Epithelial cell of prostate (primary cell): Measurements from ENCODE around the gene ZNF33B.
A peak's percentile ranks its signal among the peaks of the same experiment; 100 is the strongest.
"Not testable (repeated sequence)": the region's sequence is repeated elsewhere in the genome, so short reads cannot be mapped to it uniquely, and the experiment has no call there.

Source experiments
- DNase-seq: peaks from one replicate; pipeline ENCODE4 v3.0.0-alpha.2; 2011; ENCODE audit warnings: low read depth, low spot score
- H3K27ac ChIP-seq: fragments of 450-650 bp; 2 replicates; pipeline ENCODE4 v1.5.1; 2017; ENCODE audit warnings: mild to moderate bottlenecking

The ZNF33B gene

DNA sequence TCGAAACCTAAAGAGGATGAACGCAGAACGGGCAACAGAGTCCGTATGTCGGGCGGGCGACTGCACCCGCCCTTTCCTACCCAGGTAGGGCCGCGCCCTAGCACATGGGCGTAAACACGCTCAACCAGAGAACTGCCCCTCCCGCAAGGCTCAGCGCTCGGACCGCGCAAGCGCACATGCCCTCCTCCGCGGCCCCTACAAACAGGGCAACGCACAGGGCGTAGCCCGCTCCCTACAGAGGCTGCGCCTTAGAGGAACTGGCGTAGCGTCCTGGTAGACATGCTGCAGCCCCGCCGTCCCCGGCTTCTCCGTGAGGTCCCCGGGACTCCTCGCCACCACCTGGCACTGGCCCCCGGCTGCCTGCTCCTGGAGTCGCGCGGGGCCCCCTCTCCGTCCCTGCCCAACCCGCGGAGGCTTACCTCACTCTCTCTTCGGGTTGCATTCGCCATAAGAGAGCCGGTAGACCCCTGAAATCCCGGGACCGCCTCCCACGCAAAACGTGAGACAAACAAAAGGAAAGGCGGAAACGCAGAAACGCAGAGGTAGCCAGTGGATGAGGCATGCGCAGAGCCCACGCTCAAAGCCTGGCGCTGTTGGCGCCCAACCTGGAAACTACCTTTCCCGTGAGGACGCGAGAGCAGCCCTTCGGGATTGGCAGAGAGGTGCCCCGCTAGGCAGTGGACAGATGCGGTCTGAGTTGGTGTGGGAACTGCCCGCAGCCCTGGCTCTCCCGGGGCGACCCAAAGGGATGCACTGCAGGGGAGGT lies at the start of gene ZNF33B:
ZNF33B (minus strand) TSS at position 516 of the 766 bp plus-strand sequence. CDS start 1,642 bp downstream, outside the sequence.
- peak; percentile 85 for DNase-seq
- peak within 1 kb of the TSS; percentile 96 for H3K27ac ChIP-seq

DNA sequence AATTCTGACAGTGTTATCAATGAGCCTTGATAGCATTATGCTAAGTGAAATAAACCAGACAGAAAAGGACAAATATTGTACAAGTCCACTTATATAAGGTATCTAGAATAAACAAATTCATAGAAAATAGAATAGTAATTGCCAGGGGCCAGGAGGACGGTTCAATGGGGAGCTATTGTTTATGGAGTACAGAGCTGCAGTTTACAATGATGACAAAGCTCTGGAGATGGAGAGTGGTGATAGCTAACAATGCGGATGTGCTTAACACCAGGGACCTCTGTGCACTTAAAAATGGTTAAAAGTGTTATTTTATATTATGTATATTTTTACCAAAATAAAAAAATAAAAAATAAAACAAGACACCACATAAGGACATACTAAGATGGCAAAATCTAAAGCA lies 46.1 kb upstream of the ZNF33B start:
- DNase-seq = no peak
- H3K27ac ChIP-seq = no peak overlapping the region

DNA sequence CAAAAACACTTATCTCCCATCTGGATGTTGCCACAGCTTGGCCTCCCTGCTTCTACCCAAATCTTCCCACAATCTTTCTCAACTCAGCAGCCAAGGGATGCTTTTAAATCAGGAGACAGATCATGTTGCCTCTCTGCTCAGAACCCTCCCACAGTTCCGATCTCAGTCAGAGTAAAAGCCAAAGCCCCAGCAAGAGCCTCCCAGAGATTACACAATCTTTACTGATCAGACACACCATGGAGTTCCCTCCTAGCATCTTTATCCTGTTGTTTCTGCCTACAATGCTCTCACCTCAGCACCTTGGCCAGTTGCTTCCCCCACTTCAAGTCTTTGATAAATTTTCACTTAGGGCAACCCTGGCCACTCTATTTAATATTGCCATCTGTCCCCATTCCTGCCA lies 41.9 kb upstream of the ZNF33B start:
- DNase-seq = no peak
- H3K27ac ChIP-seq = no peak overlapping the region

DNA sequence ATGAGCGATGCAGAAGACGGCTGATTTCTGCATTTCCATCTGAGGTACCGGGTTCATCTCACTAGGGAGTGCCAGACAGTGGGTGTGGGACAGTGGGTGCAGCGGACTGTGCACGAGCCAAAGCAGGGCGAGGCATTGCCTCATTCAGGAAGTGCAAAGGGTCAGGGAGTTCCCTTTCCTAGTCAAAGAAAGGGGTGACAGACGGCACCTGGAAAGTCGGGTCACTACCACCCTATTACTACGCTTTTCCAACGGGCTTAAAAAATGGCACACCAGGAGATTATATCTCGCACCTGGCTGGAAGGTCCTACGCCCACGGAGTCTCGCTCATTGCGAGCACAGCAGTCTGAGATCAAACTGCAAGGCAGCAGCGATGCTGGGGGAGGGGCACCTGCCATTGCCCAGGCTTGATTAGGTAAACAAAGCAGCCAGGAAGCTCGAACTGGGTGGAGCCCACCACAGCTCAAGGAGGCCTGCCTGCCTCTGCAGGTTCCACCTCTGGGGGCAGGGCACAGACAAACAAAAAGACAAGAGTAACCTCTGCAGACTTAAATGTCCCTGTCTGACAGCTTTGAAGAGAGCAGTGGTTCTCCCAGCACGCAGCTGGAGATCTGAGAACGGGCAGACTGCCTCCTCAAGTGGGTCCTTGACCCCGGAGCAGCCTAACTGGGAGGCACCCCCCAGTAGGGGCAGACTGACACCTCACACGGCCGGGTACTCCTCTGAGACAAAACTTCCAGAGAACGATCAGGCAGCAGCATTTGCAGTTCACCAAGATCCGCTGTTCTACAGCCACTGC lies 27.0 kb upstream of the ZNF33B start:
- H3K27ac ChIP-seq, DNase-seq: not testable (repeated sequence)

DNA sequence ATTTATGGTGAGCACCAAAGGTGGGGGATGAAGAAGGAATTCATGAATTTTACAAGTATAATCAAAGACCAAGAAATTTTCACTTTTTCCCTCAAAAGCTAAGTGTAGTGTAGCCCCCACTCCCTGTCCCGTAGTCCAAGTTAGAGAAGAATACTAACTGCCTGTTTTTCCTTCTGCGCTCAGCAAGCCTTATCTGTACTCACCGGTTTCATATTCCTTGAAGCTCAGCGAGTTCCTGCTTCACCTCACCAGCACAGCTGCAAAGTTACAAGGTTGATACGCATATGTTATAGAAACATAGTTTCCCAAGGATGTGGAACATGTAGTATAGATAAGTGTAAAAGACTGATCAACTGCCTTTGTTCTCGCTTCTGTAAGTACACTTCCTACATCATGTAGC lies 16.0 kb upstream of the ZNF33B start:
- DNase-seq = no peak
- H3K27ac ChIP-seq = no peak overlapping the region

DNA sequence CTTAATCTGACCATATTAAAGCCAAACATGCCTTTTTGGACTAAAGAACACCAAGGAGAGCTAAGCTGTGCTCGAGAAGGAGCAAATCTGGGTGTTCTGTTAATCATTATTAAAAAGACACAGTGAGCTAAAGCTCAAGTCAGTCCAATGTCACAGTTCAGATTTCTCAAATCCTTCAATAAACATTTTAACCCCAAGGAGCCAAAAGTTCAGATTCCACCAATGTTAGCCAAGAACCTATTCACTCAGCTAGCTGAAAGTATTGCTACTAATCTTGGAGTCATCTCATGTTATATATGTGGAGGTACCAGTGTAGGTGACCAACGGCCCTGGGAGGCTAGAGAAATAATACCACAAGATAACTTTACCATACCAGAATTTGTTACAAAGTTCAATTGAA lies 14.5 kb upstream of the ZNF33B start:
- H3K27ac ChIP-seq = no peak overlapping the region
- DNase-seq = no peak

DNA sequence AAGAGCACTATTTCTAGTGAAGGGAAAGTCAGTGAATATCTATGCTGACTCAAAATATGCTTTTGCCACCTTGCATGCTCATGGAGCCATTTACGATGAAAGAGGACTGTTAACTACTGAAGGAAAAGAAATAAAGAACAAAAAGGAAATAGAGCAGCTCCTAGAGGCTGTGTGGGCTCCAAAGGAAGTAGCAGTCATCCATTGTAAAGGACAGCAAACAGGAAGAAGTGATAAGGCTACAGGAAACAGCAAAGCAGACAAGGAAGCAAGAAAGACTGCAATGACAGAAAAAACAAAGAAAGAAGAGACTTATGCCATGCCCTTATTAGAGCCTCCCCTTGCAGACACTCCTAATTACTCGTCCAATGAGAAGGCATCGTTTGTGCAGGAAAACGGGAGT lies 12.0 kb upstream of the ZNF33B start:
- no peak for DNase-seq
- H3K27ac ChIP-seq = no peak overlapping the region

DNA sequence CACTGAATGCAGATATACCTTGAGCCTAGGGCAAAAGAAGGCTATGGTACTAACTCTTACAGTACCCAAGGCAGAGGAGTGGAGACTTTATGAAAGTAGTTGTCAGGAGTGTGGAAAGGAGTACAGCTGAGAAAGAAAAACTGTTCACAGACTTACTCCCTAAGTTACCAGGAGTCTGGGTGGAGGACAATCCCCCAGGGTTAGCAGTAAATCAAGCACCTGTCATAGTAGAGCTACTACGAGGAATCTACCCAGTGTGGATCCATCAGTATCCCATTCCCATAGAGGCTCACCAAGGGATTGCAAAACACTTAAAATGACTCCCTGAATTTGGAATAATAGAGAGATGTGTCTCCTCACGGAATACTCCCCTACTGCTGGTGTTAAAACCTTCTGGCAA lies 10.1 kb upstream of the ZNF33B start:
- no peak for DNase-seq

DNA sequence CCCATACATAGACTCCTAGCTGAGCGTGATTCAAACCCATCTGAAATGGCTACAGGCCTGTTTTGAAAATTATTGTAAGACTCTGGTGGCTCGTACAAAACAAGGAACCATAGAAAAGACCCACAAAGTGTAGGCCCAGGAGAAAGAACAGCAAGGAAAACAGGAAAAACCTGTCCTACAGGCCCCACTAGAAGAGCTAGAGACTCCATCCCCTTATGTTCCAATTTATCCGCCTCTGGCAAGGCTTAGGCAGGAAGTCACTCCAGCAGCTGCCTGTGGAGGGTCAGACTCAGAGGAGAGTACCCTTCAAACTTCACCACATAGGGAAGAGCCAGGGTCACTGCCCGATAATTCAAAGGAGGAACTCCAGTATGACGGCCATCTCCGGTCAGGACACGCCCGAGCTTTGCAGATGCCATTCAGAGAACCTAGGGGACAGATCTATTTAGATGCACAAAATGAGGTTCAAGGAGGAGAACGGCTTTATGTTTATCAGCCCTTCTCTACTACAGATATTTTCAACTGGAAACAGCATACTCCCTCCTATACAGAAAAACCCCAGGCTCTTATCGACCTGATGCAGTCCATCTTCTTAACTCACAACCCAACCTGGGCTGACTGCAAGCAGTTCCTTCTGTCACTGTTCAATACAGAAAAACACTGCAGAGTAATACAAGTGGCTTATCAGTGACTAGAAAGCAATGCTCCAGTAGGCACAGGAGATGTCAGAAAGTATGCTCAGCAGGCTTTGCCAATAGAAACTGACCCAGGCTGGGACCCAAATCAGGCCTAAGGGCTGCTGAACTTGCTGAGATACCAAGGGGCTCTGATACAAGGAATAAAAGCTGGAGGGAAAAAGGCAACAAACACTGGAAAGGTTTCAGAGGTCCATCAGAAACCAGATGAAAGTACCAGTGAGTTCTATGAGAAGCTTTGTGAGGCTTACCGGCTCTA lies 8.6 kb upstream of the ZNF33B start:
- H3K27ac ChIP-seq = no peak overlapping the region
- DNase-seq = no peak

More for the DNA sequence above, 10.1 kb upstream of the ZNF33B start:
- no peak overlapping the region for H3K27ac ChIP-seq

DNA sequence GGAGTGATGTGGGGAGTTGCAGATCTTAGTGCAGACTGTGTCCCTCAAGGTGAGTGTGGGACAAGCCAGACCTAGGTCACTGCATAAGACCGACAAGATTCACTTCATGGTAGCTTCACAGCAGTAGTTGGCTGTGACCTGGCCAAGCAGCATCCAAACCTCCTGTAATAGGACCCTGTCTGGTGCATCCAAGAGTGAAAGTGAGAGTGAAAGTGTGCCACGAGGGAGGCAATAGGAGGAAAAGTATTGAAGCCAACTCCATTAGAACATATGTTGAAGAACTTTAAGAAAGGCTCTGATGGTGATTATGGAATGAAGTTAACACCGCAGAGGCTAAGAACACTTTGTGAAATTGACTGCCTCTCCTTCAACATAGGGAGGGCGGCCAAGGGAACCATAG lies 7.8 kb upstream of the ZNF33B start:
- H3K27ac ChIP-seq = no peak overlapping the region
- no peak for DNase-seq

DNA sequence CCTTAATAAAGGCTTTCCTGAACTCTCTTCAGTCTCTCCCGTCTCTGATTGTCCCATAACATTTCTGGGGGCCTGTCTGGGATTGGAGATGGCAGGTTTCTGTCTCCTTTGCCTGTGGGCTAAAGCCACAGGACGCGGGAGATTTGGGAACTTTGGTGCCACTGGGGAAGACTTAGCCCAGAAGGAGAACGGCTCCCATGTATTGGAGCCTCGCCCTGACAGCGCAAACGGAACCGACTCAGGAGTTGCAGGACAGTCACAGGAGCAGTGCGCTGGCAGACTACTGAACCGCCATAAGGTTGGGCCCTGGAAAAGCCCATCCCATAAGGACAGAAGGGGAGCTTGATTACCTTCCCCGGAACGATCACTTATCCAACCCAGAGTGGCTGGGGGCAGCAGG lies 7.1 kb upstream of the ZNF33B start:
- no peak for DNase-seq
- no peak overlapping the region for H3K27ac ChIP-seq

DNA sequence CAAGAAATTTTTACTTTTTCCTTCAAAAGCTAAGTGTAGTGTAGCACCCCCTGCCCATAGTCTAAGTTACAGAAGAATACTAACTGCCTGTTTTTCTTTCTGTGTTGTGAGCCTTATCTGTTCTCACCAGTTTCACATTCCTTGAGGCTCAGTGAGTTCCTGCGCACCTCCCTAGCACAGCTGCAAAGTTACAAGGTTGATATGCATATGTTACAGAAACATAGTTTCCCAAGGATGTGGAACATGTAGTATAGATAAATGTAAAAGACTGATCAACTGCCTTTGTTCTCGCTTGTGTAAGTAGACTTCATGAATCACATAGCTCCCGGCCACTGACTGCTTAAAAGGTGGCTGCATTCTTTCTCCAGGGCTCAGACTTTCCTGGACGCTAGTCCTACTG lies 6.7 kb upstream of the ZNF33B start:
- DNase-seq = no peak
- no peak overlapping the region for H3K27ac ChIP-seq

DNA sequence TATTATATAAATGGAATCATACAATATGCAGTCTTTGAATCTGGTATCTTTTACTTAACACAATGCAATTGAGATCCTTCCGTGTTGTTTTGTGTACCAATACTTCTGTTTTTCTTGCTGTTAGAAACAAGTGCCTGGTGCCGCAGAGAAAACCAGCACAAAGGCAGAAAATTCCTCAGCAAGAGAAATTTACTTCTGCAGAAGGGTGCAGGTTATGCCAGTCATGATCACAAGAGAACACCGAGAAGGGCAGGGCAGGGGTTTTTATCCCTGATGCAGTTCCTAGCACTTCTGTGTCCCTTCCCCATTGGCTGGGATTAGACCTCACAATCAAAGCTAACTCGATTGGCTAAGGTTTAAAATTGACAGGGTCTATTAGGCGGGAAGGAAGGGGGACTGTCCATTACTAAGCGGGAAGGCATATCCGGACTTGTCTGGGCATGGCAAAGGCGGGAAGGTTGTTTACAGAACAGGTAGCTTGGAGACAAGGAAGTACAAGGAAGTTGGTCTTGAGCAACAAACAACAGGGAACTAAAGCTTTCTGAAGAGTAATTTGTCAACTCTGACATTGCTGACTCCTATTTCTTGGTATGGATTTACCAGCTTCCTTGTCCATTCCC lies 2.4 kb upstream of the ZNF33B start:
- peak; percentile 99 for DNase-seq
- H3K27ac ChIP-seq = peak overlapping the region; percentile 41

DNA sequence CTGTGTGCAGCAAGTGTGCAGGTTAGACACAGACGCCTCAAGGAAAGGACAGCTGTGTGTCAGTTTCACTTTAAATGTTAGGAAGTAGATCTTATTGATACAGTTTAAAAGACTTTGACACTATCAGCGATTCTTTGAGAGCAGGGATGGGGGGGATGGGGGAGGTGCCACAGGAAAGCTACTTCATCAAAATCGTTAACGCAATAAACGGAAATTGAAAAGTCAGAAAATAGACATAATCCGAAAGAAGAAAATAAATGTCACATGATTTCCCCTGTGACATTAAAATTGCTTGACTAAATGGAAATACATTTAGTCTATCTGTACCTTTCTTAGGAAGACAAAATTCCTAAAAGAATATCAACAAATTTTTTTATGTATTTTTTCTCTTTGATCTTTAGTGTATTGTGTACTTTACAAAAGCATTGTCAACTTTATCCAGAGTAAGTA lies 476 bp upstream of the ZNF33B start:
- DNase-seq = no peak
- H3K27ac ChIP-seq = peak overlapping the region; percentile 96

DNA sequence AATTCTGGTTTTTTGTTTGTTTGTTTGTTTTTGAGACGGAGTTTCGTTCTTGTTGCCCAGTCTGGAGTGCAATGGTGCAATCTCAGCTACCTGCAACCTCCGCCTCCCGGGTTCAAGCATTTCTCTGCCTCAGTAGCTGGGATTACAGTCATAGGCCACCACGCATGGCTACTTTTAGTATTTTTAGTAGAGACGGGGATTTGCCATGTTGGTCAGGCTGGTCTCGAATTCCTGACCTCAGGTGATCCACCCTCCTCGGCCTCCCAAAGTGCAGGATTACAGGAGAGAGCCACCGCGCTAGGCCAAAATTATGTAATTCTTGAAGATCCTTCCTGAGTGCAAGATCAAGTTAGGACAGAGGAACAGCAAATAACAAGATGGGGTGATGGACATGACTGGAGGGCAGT lies 719 bp downstream of the ZNF33B start:
- H3K27ac ChIP-seq = peak overlapping the region; percentile 96
- DNase-seq = no peak

DNA sequence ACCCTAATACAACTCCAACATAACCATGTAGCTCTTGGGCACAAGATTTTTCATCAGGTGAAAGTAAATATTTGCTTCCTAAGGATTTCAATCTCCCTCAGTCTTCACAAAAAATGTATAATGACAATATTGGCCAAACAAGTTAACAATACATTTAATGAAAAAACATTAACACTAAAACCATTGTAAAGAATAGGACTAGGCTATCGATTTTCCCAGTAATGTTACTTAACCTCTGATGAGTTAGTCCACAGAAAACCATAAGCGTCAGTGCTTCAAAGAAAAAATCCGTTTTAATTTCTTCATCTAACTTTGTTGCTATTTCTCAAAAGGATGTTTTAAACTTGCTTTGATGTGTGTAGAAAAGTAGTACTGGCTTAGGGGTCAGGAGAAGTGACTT lies 1.2 kb downstream of the ZNF33B start:
- DNase-seq = no peak
- peak overlapping the region; percentile 96 for H3K27ac ChIP-seq

DNA sequence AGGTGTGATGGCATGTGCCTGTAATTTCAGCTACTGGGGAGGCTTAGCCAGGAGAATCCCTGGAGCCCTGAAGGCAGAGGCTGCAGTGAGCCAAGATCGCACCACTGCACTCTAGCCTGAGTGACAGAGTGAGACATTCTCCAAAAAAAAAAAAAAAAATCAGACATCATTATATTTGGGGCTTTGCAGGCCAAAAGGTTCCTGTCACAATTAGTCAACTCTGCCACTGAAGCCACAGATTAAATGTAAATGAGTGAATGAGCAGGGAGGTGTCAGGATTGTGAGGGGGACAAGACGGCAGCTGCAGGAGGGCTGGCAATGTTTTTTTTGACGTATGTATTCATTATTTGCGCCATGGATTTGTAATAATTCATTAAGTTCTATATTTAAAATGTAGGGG lies 3.3 kb downstream of the ZNF33B start:
- no peak overlapping the region for H3K27ac ChIP-seq
- no peak for DNase-seq

DNA sequence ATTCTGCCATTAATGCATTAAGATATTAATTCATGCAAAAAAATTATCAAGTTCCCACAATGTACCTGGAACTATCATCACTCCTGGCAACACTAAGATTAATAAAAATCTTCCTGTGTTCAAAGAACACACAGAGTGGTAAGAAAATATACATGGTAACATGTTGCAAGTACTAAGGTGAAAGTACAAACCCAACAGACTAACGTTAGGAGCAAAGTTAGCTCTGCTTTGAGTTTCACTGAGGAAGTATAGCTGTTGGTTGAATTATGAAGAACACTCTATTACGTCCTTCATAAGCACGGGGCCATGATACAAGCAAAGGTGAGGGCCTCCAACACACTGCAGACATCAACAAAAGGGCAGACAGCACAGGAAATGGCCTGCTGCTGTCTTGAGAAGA lies 5.8 kb downstream of the ZNF33B start:
- no peak for DNase-seq
- no peak overlapping the region for H3K27ac ChIP-seq

DNA sequence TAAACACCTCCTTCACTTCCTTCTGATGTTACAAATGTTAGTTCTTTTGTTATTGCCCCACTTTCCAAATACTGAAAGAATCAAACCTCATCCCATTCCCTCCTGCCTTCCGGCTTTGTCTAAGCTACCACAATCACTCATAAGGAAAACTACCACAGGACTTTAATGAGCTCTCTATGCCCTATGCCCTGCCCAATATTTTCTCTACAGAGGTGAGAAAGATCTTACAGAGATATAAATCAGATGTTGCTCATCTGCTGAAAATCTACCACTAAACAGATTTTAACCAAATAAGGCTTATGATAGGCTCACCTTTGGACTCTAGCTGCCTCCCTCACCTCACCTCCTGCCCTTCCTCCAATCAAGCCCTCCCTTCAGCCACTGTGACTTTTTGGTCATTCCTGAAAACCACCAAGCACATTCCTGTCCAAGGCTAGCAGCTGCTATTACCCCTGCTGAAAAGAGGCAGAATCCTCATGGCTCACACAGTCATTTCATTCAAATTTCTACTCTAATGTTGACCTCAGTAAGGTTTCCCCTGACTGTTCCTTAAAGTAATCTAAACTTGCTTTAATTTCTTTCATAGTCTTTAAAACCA lies 7.7 kb downstream of the ZNF33B start:
- no peak overlapping the region for H3K27ac ChIP-seq
- DNase-seq = no peak

DNA sequence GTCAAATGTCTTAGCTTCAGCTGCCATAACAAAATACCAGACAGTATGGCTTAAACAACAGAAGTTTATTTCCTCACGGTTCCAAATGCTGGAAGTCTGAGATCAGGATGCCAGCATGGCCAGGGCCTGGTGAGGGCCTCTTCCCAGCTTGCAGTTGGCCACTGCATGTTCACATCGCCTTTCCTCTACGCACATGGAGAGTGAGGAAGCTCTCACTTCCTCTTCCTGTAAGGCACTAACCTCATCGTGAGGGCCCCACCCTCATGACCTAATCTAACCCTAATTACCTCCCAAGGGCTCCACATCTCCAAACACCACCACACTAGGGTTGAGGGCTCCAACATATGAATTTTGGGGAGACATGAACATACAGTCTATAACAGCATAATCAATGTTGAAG lies 14.4 kb downstream of the ZNF33B start:
- no peak overlapping the region for H3K27ac ChIP-seq
- no peak for DNase-seq
